H1 (cell line): ENCODE measurements around the gene PBX1. TPM values are rescaled to one million over a fixed set of nuclear protein-coding genes. Genes with fewer than 3 reads are reported as not detected.

Experiments
- MAFK ChIP-seq: IDR thresholded peaks from 2 replicates; pipeline ENCODE4 v1.6.1; 2012; ENCODE audit warnings: low read depth, mild to moderate bottlenecking, improper control_type of control experiment, low read length
- polyA plus RNA-seq, 7 experiments: library from polyadenylated mRNA; depleted of rRNA in 3 of 7; stranded (reverse) in 5 of 7; unstranded in 2 of 7; fragments of >200 nt in 5 of 7; fragments of 200-250 nt in 2 of 7; gene quantifications; 1 replicate in 5 of 7; 2 replicates in 1 of 7; 4 replicates in 1 of 7; pipeline versions ENCODE4 v1.2.1 to v1.2.3, GENCODE V29; 2011 to 2013; ENCODE audit warnings: missing spikeins in 2 of 7, mixed read lengths in 2 of 7
- total RNA-seq: library from RNA; stranded (reverse); fragmentation: NEBNext Ultra II Directional; extraction: Animal tissue kit (Norgen Biotek cat#: 25700); gene quantifications from 2 replicates; pipeline ENCODE4 v1.2.1, GENCODE V29; 2021

Gene PBX1
- total and polyA plus RNA-seq, 2 of the 8 experiments (the other 6 are each of a cell fraction or from before 2014, with no cell fraction given): 87.4 to 124 TPM

- TF ChIP-seq MAFK: no peak
These were observed 216.1 kb downstream of the PBX1 start (continued) for GRCh38 chr1:164774819-164775654.
